HepG2 (cell line): Measurements from ENCODE around the gene CKS1B. TPM values are rescaled to one million over a fixed set of nuclear protein-coding genes. Genes with fewer than 3 reads are reported as not detected.
A peak's percentile ranks its signal among the peaks of the same experiment; 100 is the strongest.

Experiments used
- BRCA1 ChIP-seq: sonication (generic); formaldehyde crosslinking; IDR thresholded peaks from 2 replicates; pipeline ENCODE4 v1.4.0; 2020; ENCODE audit warnings: missing genetic modification reagents
- FOXA1 ChIP-seq, 2 experiments: fragments of 450-650 bp in 1 of 2; sonication (generic) in 1 of 2; formaldehyde crosslinking in 1 of 2; IDR thresholded peaks; 2 replicates each; pipeline versions ENCODE4 v1.4.0 to v1.6.1; 2016 to 2020; ENCODE audit warnings: missing genetic modification reagents in 1 of 2
- GABPB1 ChIP-seq: IDR thresholded peaks from 2 replicates; pipeline ENCODE4 v1.6.1; 2016; ENCODE audit warnings: mild to moderate bottlenecking, missing genetic modification reagents, moderate library complexity, missing compliant biosample characterization
- HNRNPL ChIP-seq: fragments of 200-400 bp; formaldehyde crosslinking; IDR thresholded peaks from 2 replicates; pipeline ENCODE4 v1.6.1; 2017; ENCODE audit warnings: mild to moderate bottlenecking, low read depth, low read length
- MYC ChIP-seq: sonication (generic); formaldehyde crosslinking; IDR thresholded peaks from 2 replicates; pipeline ENCODE4 v1.9.0; 2021; ENCODE audit warnings: missing genetic modification reagents, borderline replicate concordance
- NONO ChIP-seq, 2 experiments: fragments of 450-650 bp in 1 of 2; sonication (generic) in 1 of 2; formaldehyde crosslinking in 1 of 2; IDR thresholded peaks in 1 of 2; conservative IDR thresholded peaks in 1 of 2; 2 replicates each; pipeline versions ENCODE4 v1.6.1 to v1.8.0; 2017 to 2022; ENCODE audit warnings: mild to moderate bottlenecking in 1 of 2, missing genetic modification reagents in 1 of 2, moderate library complexity in 1 of 2
- NR2C2 ChIP-seq: sonication (generic); formaldehyde crosslinking; IDR thresholded peaks from 2 replicates; pipeline ENCODE4 v1.4.0; 2020; ENCODE audit warnings: missing genetic modification reagents, mild to moderate bottlenecking, moderate library complexity, borderline replicate concordance
- NR2F1 ChIP-seq, 2 experiments: fragments of 450-650 bp in 1 of 2; formaldehyde crosslinking in 1 of 2; IDR thresholded peaks; 2 replicates each; pipeline versions ENCODE4 v1.5.0 to v1.6.1; 2016 to 2020; ENCODE audit warnings: mild to moderate bottlenecking in 1 of 2, missing compliant biosample characterization in 1 of 2, missing genetic modification reagents in 1 of 2, moderate library complexity in 1 of 2
- NR2F6 ChIP-seq, 2 experiments: IDR thresholded peaks; 2 replicates each; pipeline ENCODE4 v1.6.1; 2016; ENCODE audit warnings: antibody characterized with exemption in 1 of 2, mild to moderate bottlenecking in 1 of 2
- PHB2 ChIP-seq: fragments of 450-650 bp; IDR thresholded peaks from 2 replicates; pipeline ENCODE4 v1.6.1; 2018; ENCODE audit not compliant: partially characterized antibody
- RAD51 ChIP-seq: fragments of 450-650 bp; IDR thresholded peaks from 2 replicates; pipeline ENCODE4 v1.6.1; 2016; ENCODE audit warnings: borderline replicate concordance
- SNRNP70 ChIP-seq: fragments of 200-400 bp; formaldehyde crosslinking; IDR thresholded peaks from 2 replicates; pipeline ENCODE4 v1.6.1; 2017; ENCODE audit warnings: mild to moderate bottlenecking, low read depth, low read length, moderate library complexity
- SRF ChIP-seq: IDR thresholded peaks from 2 replicates; pipeline ENCODE4 v1.6.1; 2011; ENCODE audit warnings: mild to moderate bottlenecking, low read depth, low read length, moderate library complexity
- ZFYVE20 ChIP-seq: sonication (generic); formaldehyde crosslinking; IDR thresholded peaks from 2 replicates; pipeline ENCODE4 v1.8.0; 2023; ENCODE audit warnings: low read depth, mild to moderate bottlenecking, moderate library complexity, missing genetic modification reagents, borderline replicate concordance
- ZNF234 ChIP-seq: sonication (generic); formaldehyde crosslinking; conservative IDR thresholded peaks from 2 replicates; pipeline ENCODE4 v1.5.1; 2020; ENCODE audit warnings: mild to moderate bottlenecking, missing genetic modification reagents
- ZNF562 ChIP-seq: sonication (generic); formaldehyde crosslinking; IDR thresholded peaks from 2 replicates; pipeline ENCODE4 v1.8.0; 2022; ENCODE audit warnings: missing genetic modification reagents, borderline replicate concordance
- ZNF878 ChIP-seq: sonication (generic); formaldehyde crosslinking; IDR thresholded peaks from 2 replicates; pipeline ENCODE4 v1.8.1; 2023; ENCODE audit warnings: mild to moderate bottlenecking, missing genetic modification reagents, moderate library complexity
- polyA plus RNA-seq, 8 experiments: library from polyadenylated mRNA; depleted of rRNA in 3 of 8; stranded (reverse) in 7 of 8; unstranded in 1 of 8; fragments of >200 nt; fragmentation: Illumina TruSeq in 4 of 8; extraction: Trizol in 4 of 8; gene quantifications; 2 replicates each; pipeline versions ENCODE4 v1.2.1 to v1.2.3, GENCODE V29; 2011 to 2016; ENCODE audit warnings: low read depth in 4 of 8, missing spikeins in 1 of 8, mixed read lengths in 1 of 8; ENCODE audit not compliant: insufficient read depth in 1 of 8
- total RNA-seq, 5 experiments: library from RNA; depleted of rRNA; stranded (reverse); fragments of >200 nt; fragmentation: Illumina TruSeq; extraction: Trizol; gene quantifications; 2 replicates each; pipeline ENCODE4 v1.2.3, GENCODE V29; 2016; ENCODE audit warnings: low read depth in 1 of 5
- TF ChIP-seq, protein P1 (sequence below): sonication (generic); formaldehyde crosslinking; IDR thresholded peaks from 2 replicates; pipeline ENCODE4 v1.5.1; 2020; ENCODE audit warnings: mild to moderate bottlenecking, missing genetic modification reagents, borderline replicate concordance
- TF ChIP-seq, protein P2 (sequence below): sonication (generic); formaldehyde crosslinking; IDR thresholded peaks from 2 replicates; pipeline ENCODE4 v1.4.0; 2020; ENCODE audit warnings: missing genetic modification reagents
- TF ChIP-seq, protein P3 (sequence below): IDR thresholded peaks from 2 replicates; pipeline ENCODE4 v1.6.1; 2016; ENCODE audit warnings: low read depth

CKS1B gene
- total and polyA plus RNA-seq, 2 of the 13 experiments (the other 11 are each of a cell fraction or from before 2014, with no cell fraction given), result 217 to 222 TPM

DNA sequence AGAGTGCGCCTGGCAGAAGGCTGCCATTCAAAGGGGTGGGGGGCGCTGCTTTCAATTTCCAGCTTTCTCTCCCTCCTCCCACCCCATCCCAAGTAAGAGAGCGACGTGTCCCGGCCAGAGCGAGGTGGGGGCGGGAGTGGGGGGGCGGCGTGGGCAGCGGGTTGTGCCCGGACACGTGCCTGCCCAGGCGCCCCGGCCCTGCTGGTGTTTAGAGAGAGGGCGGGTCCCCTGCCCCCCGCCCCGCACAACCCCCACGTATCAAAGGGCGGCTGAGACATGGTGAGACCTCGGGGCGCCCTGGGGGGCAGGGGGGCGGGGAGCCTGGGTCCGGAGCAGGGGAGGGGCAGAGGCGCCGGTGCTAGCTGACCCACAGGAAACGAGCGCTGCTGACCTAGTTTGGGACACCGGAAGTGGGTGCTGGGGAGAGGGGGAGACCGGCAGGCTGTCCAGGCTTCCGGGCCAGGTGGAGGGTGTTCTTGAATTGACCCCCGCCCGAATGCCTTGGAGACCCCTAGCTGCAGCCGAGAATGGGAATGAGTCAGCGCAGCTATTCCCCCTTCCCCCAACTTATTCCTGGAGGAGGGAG is 29.4 kb downstream of the CKS1B start (continued):
- TF ChIP-seq, protein P1, sequence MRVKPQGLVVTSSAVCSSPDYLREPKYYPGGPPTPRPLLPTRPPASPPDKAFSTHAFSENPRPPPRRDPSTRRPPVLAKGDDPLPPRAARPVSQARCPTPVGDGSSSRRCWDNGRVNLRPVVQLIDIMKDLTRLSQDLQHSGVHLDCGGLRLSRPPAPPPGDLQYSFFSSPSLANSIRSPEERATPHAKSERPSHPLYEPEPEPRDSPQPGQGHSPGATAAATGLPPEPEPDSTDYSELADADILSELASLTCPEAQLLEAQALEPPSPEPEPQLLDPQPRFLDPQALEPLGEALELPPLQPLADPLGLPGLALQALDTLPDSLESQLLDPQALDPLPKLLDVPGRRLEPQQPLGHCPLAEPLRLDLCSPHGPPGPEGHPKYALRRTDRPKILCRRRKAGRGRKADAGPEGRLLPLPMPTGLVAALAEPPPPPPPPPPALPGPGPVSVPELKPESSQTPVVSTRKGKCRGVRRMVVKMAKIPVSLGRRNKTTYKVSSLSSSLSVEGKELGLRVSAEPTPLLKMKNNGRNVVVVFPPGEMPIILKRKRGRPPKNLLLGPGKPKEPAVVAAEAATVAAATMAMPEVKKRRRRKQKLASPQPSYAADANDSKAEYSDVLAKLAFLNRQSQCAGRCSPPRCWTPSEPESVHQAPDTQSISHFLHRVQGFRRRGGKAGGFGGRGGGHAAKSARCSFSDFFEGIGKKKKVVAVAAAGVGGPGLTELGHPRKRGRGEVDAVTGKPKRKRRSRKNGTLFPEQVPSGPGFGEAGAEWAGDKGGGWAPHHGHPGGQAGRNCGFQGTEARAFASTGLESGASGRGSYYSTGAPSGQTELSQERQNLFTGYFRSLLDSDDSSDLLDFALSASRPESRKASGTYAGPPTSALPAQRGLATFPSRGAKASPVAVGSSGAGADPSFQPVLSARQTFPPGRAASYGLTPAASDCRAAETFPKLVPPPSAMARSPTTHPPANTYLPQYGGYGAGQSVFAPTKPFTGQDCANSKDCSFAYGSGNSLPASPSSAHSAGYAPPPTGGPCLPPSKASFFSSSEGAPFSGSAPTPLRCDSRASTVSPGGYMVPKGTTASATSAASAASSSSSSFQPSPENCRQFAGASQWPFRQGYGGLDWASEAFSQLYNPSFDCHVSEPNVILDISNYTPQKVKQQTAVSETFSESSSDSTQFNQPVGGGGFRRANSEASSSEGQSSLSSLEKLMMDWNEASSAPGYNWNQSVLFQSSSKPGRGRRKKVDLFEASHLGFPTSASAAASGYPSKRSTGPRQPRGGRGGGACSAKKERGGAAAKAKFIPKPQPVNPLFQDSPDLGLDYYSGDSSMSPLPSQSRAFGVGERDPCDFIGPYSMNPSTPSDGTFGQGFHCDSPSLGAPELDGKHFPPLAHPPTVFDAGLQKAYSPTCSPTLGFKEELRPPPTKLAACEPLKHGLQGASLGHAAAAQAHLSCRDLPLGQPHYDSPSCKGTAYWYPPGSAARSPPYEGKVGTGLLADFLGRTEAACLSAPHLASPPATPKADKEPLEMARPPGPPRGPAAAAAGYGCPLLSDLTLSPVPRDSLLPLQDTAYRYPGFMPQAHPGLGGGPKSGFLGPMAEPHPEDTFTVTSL (CRISPR knock-in tag), result no peak
- TF ChIP-seq, protein P2, sequence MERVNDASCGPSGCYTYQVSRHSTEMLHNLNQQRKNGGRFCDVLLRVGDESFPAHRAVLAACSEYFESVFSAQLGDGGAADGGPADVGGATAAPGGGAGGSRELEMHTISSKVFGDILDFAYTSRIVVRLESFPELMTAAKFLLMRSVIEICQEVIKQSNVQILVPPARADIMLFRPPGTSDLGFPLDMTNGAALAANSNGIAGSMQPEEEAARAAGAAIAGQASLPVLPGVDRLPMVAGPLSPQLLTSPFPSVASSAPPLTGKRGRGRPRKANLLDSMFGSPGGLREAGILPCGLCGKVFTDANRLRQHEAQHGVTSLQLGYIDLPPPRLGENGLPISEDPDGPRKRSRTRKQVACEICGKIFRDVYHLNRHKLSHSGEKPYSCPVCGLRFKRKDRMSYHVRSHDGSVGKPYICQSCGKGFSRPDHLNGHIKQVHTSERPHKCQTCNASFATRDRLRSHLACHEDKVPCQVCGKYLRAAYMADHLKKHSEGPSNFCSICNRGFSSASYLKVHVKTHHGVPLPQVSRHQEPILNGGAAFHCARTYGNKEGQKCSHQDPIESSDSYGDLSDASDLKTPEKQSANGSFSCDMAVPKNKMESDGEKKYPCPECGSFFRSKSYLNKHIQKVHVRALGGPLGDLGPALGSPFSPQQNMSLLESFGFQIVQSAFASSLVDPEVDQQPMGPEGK (CRISPR knock-in tag), result peak; percentile 99
- TF ChIP-seq BRCA1, result no peak
- peak in 1 of 2 experiments; percentile 10; a peak in 1 of 4 replicates for TF ChIP-seq NR2F1 (CRISPR knock-in tag; IDR thresholded peaks at IDR 0.05)
- TF ChIP-seq ZNF562 (CRISPR knock-in tag), result no peak
- peak; percentile 89 for TF ChIP-seq MYC (CRISPR knock-in tag)
- peak; percentile 88 for TF ChIP-seq GABPB1
- peak; percentile 35; the same call in 1 of the 2 replicates for TF ChIP-seq NR2C2 (CRISPR knock-in tag)
- TF ChIP-seq ZFYVE20, result no peak
- TF ChIP-seq HNRNPL, result 0 out of 2 replicates have a peak, but pooled peaks have one; percentile 18
- TF ChIP-seq NONO (IDR thresholded peaks at IDR 0.05), result no peak
- TF ChIP-seq NONO (CRISPR knock-in tag; conservative IDR thresholded peaks at IDR 0.05), result peak; percentile 31; the same call in 1 of the 2 replicates
- peak; percentile 52 for TF ChIP-seq NR2F6 (IDR thresholded peaks at IDR 0.05)
- peak; percentile 52; the same call in 1 of the 2 replicates for TF ChIP-seq NR2F6 (CRISPR knock-in tag; IDR thresholded peaks at IDR 0.05)
- TF ChIP-seq PHB2, result no peak
- no peak for TF ChIP-seq ZNF234 (CRISPR knock-in tag)
- no peak for TF ChIP-seq FOXA1 (IDR thresholded peaks at IDR 0.05)
- TF ChIP-seq FOXA1 (CRISPR knock-in tag; IDR thresholded peaks at IDR 0.05), result 0 out of 2 replicates have a peak, but pooled peaks have one; percentile 4
- TF ChIP-seq, protein P3, sequence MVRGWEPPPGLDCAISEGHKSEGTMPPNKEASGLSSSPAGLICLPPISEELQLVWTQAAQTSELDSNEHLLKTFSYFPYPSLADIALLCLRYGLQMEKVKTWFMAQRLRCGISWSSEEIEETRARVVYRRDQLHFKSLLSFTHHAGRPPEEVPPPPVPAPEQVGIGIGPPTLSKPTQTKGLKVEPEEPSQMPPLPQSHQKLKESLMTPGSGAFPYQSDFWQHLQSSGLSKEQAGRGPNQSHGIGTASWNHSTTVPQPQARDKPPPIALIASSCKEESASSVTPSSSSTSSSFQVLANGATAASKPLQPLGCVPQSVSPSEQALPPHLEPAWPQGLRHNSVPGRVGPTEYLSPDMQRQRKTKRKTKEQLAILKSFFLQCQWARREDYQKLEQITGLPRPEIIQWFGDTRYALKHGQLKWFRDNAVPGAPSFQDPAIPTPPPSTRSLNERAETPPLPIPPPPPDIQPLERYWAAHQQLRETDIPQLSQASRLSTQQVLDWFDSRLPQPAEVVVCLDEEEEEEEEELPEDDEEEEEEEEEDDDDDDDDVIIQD (CRISPR knock-in tag), result no peak
- no peak for TF ChIP-seq RAD51
- no peak for TF ChIP-seq SNRNP70
- TF ChIP-seq ZNF878, result 0 out of 2 replicates have a peak, but pooled peaks have one; percentile 6
- TF ChIP-seq SRF, result peak; percentile 52; the same call in 1 of the 2 replicates
